SH-SY5Y (cell line): ENCODE results near the gene MNX1.

ENCODE experiments used
- GATA2 ChIP-seq: IDR thresholded peaks from 2 replicates; pipeline ENCODE4 v1.6.1; 2011; ENCODE audit warnings: mild to moderate bottlenecking, low read depth, low read length
- GATA3 ChIP-seq: IDR thresholded peaks from 2 replicates; pipeline ENCODE4 v1.6.1; 2011; ENCODE audit warnings: low read depth, mild to moderate bottlenecking, low read length, moderate library complexity

DNA sequence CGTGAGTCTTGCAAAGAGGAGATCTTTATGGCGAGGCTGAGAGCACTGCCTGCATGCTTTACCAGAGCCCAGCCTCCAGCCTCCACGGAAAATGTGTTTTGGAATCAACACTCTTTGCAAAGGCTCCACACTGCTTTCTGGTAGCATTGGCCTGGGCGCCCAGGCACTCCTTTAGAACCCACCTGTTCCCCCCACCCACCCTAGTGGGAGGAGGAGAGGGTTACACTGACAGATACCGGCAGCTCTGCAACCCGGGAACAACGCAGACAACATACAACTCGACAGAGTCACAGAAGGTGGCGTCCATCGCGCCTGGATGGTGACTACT, 5.5 kb upstream of the MNX1 start:
- TF ChIP-seq GATA3 (no peak), GATA2 (no peak)
